K562 (cell line): ENCODE measurements around the gene RPS15A. TPM values are rescaled to one million over a fixed set of nuclear protein-coding genes. Genes with fewer than 3 reads are reported as not detected.

Experiments used
- ELK3 ChIP-seq: fragments of 450-650 bp; formaldehyde crosslinking; IDR thresholded peaks from 2 replicates; pipeline ENCODE4 v1.4.0; 2020; ENCODE audit warnings: mild to moderate bottlenecking
- FOXA3 ChIP-seq, 2 experiments: fragments of 450-650 bp in 1 of 2; sonication (generic) in 1 of 2; formaldehyde crosslinking; IDR thresholded peaks in 1 of 2; conservative IDR thresholded peaks in 1 of 2; 2 replicates each; pipeline versions ENCODE4 v1.4.0 to v1.8.0; 2020 to 2022; ENCODE audit warnings: mild to moderate bottlenecking in 2 of 2, missing genetic modification reagents in 1 of 2
- FOXM1 ChIP-seq, 2 experiments: fragments of 450-650 bp in 1 of 2; sonication (generic) in 1 of 2; formaldehyde crosslinking in 1 of 2; IDR thresholded peaks; 2 replicates each; pipeline versions ENCODE4 v1.6.1 to v1.9.0; 2017 to 2022; ENCODE audit warnings: low read depth in 2 of 2, mild to moderate bottlenecking in 2 of 2, missing genetic modification reagents in 1 of 2, moderate library complexity in 1 of 2
- LCOR ChIP-seq: sonication (generic); formaldehyde crosslinking; IDR thresholded peaks from 2 replicates; pipeline ENCODE4 v1.8.0; 2022; ENCODE audit warnings: mild to moderate bottlenecking, missing genetic modification reagents
- MIER1 ChIP-seq: fragments of 450-650 bp; IDR thresholded peaks from 2 replicates; pipeline ENCODE4 v1.6.1; 2016; ENCODE audit warnings: antibody characterized with exemption, mild to moderate bottlenecking, low read depth
- MLLT1 ChIP-seq, 2 experiments: fragments of 450-650 bp; IDR thresholded peaks; 2 replicates each; pipeline ENCODE4 v1.6.1; 2016
- NCOA2 ChIP-seq, 2 experiments: fragments of 450-650 bp; IDR thresholded peaks; 2 replicates each; pipeline ENCODE4 v1.6.1; 2018; ENCODE audit warnings: mild to moderate bottlenecking in 2 of 2, moderate library complexity in 1 of 2; ENCODE audit not compliant: partially characterized antibody in 2 of 2
- NCOA4 ChIP-seq: fragments of 450-650 bp; IDR thresholded peaks from 2 replicates; pipeline ENCODE4 v1.6.1; 2018; ENCODE audit warnings: mild to moderate bottlenecking; ENCODE audit not compliant: partially characterized antibody
- NCOR1 ChIP-seq: fragments of 450-650 bp; IDR thresholded peaks from 2 replicates; pipeline ENCODE4 v1.6.1; 2016; ENCODE audit warnings: mild to moderate bottlenecking, moderate library complexity
- RAD51 ChIP-seq: fragments of 450-650 bp; IDR thresholded peaks from 2 replicates; pipeline ENCODE4 v1.7.1; 2016; ENCODE audit warnings: low read depth, mild to moderate bottlenecking, borderline replicate concordance
- SMAD1 ChIP-seq: fragments of 150-350 bp; IDR thresholded peaks from 2 replicates; pipeline ENCODE4 v1.6.1; 2014; ENCODE audit warnings: low read length, low read depth; ENCODE audit not compliant: partially characterized antibody
- TAF9B ChIP-seq: fragments of 450-650 bp; IDR thresholded peaks from 2 replicates; pipeline ENCODE4 v1.6.1; 2018; ENCODE audit warnings: mild to moderate bottlenecking; ENCODE audit not compliant: partially characterized antibody
- TCFL5 ChIP-seq: fragments of 250-450 bp; sonication (Bioruptor Pico); conservative IDR thresholded peaks from 2 replicates; pipeline ENCODE4 v1.6.1; 2021; ENCODE audit warnings: mild to moderate bottlenecking, moderate library complexity, matching md5 sums
- ZBED1 ChIP-seq: IDR thresholded peaks from 2 replicates; pipeline ENCODE4 v1.6.1; 2014
- ZBTB12 ChIP-seq: fragments of 250-450 bp; sonication (Bioruptor Pico); IDR thresholded peaks from 2 replicates; pipeline ENCODE4 v1.4.0; 2020
- ZBTB17 ChIP-seq: fragments of 450-650 bp; formaldehyde crosslinking; IDR thresholded peaks from 2 replicates; pipeline ENCODE4 v1.4.0; 2020; ENCODE audit warnings: mild to moderate bottlenecking
- ZBTB7A ChIP-seq: IDR thresholded peaks from 2 replicates; pipeline ENCODE4 v1.6.1; 2011; ENCODE audit warnings: low read depth, mild to moderate bottlenecking, low read length, moderate library complexity, borderline replicate concordance; ENCODE audit not compliant: control insufficient read depth
- ZFP30 ChIP-seq: fragments of 250-450 bp; sonication (Bioruptor Pico); IDR thresholded peaks from 2 replicates; pipeline ENCODE4 v1.8.0; 2022; ENCODE audit warnings: moderate library complexity, mild to moderate bottlenecking, inconsistent platforms, borderline replicate concordance
- ZNF589 ChIP-seq: fragments of 200-800 bp; sonication (Bioruptor generic); IDR thresholded peaks from 2 replicates; pipeline ENCODE4 v1.6.1; 2016; ENCODE audit warnings: low read depth, missing genetic modification characterization, missing compliant biosample characterization
- ZSCAN32 ChIP-seq: fragments of 450-650 bp; formaldehyde crosslinking; IDR thresholded peaks from 2 replicates; pipeline ENCODE4 v1.4.0; 2020; ENCODE audit warnings: mild to moderate bottlenecking, moderate library complexity
- polyA plus RNA-seq, 8 experiments: library from polyadenylated mRNA; depleted of rRNA in 4 of 8; stranded (reverse) in 5 of 8; unstranded in 3 of 8; fragments of >200 nt; fragmentation: Nextera tagmentation in 2 of 8; fragmentation: Illumina TruSeq in 1 of 8; extraction: Ambion mirVana in 2 of 8; extraction: Trizol in 1 of 8; gene quantifications; 2 replicates each; pipeline versions ENCODE4 v1.2.1 to v1.2.3, GENCODE V29; 2011 to 2014; ENCODE audit warnings: inconsistent platforms in 1 of 8, missing spikeins in 1 of 8
- total RNA-seq, 7 experiments: library from RNA; depleted of rRNA in 6 of 7; stranded (reverse); fragments of >200 nt in 6 of 7; fragmentation: Illumina TruSeq in 2 of 7; extraction: Trizol in 2 of 7; gene quantifications; 2 replicates each; pipeline versions ENCODE4 v1.2.1 to v1.2.3, GENCODE V29; 2011 to 2021; ENCODE audit warnings: low replicate concordance in 1 of 7
- TF ChIP-seq, protein P1 (sequence below): sonication (generic); formaldehyde crosslinking; IDR thresholded peaks from 2 replicates; pipeline ENCODE4 v1.8.1; 2022; ENCODE audit warnings: missing genetic modification reagents

Gene RPS15A
- total and polyA plus RNA-seq, 9 of the 15 experiments (the other 6 are each of a cell fraction or from before 2014, with no cell fraction given): 1,397 to 5,474 (median 2,798) TPM

DNA sequence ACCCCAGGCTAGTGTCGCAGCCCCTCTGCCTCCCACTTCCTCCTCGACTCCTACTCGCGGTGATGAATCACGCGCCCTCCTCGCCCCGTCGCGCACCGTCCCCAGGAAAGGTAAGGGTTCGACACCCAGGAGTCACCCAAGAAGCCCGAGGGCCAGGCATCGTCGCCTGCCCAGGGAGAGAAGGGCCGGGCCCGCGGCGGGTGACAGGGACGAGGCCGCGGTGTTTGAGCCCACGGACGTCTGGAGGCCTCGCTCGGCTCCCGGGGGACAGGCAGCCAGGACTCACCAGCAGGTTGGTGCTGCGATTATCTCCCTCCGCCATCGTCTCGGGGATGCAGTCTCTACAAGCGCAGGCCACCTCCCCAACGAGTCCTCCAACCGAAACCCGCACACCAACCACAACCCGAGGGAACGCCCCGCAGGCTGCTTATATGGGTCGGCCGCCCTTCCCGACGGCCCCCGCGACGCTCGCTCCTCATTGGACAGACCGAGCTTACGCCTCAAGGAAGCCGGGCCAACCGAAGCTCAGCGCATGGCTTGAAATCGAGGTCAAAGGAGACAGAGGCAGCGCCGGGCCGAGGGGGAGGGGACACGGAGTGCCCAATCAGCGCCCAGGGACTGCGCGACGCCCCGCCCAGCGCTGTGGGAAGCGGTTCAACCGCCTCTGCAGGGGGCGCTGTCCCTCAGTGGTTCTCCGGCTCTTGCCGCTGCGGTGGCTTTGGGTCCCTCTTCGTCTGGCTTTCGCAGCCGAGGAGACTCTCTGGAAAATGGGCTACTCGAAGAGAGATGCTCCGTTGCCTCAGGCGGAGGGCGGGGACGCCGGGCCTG, 11.2 kb upstream of the RPS15A start, which contains the start of gene ARL6IP1 (continued):
- TF ChIP-seq TAF9B (peak; percentile 89), FOXM1 (IDR thresholded peaks at IDR 0.05; ENCODE audit: low read depth) (peak; percentile 100), FOXM1 (CRISPR knock-in tag; IDR thresholded peaks at IDR 0.05; ENCODE audit: low read depth) (peak; percentile 100), TCFL5 (CRISPR knock-in tag) (no peak), FOXA3 (CRISPR knock-in tag; conservative IDR thresholded peaks at IDR 0.05 in 1 of 2, IDR thresholded peaks at IDR 0.05 in 1 of 2) (peak in 1 of 2 experiments; percentile 61; a peak in 2 of 4 replicates), MIER1 (no peak), NCOR1 (peak; percentile 75), NCOA4 (no peak), ELK3 (no peak), ZSCAN32 (CRISPR knock-in tag) (no peak), ZBTB17 (CRISPR knock-in tag) (peak; percentile 79), ZFP30 (CRISPR knock-in tag) (no peak), RAD51 (no peak), ZBTB7A (peak; percentile 70; the same call in 1 of the 2 replicates), ZNF589 (CRISPR knock-in tag) (no peak), LCOR (CRISPR knock-in tag) (peak; percentile 91), ZBTB12 (CRISPR knock-in tag) (no peak), NCOA2 (IDR thresholded peaks at IDR 0.05; ENCODE audit: partially characterized antibody in 2 of 2) (no peak), ZBED1 (peak; percentile 62; the same call in 1 of the 2 replicates), SMAD1 (peak; percentile 71), MLLT1 (IDR thresholded peaks at IDR 0.05) (peak; percentile 48 to 91; a peak in 2 of 4 replicates)
- TF ChIP-seq, protein P1, sequence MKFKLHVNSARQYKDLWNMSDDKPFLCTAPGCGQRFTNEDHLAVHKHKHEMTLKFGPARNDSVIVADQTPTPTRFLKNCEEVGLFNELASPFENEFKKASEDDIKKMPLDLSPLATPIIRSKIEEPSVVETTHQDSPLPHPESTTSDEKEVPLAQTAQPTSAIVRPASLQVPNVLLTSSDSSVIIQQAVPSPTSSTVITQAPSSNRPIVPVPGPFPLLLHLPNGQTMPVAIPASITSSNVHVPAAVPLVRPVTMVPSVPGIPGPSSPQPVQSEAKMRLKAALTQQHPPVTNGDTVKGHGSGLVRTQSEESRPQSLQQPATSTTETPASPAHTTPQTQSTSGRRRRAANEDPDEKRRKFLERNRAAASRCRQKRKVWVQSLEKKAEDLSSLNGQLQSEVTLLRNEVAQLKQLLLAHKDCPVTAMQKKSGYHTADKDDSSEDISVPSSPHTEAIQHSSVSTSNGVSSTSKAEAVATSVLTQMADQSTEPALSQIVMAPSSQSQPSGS: no peak
